Gastrocnemius medialis (tissue), 4 donors: Measurements from ENCODE around the gene AFAP1L1. TPM values are rescaled to one million over a fixed set of nuclear protein-coding genes. Genes with fewer than 3 reads are reported as not detected.

Source experiments
- ATAC-seq, 2 donors: fragments of 150-250 bp; one replicate each; pipeline ENCODE4 v1.9.1; 2016
- DNase-seq, 2 donors: peaks; one replicate each; pipeline ENCODE4 v3.0.0-alpha.2; 2019
- H3K27ac ChIP-seq, 4 donors: fragments of 200-600 bp; sonication (generic); 1 replicate in 1 of 4; 2 replicates in 3 of 4; pipeline ENCODE4 v1.5.1; 2016 to 2018; ENCODE audit warnings: mild to moderate bottlenecking in 2 of 4, moderate library complexity in 1 of 4
- H3K27me3 ChIP-seq, 3 donors: fragments of 200-600 bp; sonication (generic) in 2 of 3; 1 replicate in 1 of 3; 2 replicates in 2 of 3; pipeline versions ENCODE4 v1.5.1 to v1.6.0; 2016 to 2019; ENCODE audit warnings: mild to moderate bottlenecking in 1 of 3, moderate library complexity in 1 of 3
- H3K36me3 ChIP-seq, 2 donors: fragments of 200-600 bp; sonication (generic) in 1 of 2; one replicate each; pipeline ENCODE4 v1.5.1; 2017 to 2018
- H3K4me1 ChIP-seq, 2 donors: fragments of 200-600 bp; sonication (generic) in 1 of 2; one replicate each; pipeline ENCODE4 v1.5.1; 2016 to 2017; ENCODE audit warnings: mild to moderate bottlenecking in 2 of 2
- H3K4me3 ChIP-seq, 4 donors: fragments of 200-600 bp; sonication (generic) in 3 of 4; 1 replicate in 1 of 4; 2 replicates in 3 of 4; pipeline ENCODE4 v1.5.1; 2016 to 2019; ENCODE audit warnings: mild to moderate bottlenecking in 2 of 4
- H3K9me3 ChIP-seq, 3 donors: fragments of 200-600 bp; sonication (generic) in 2 of 3; 1 replicate in 1 of 3; 2 replicates in 2 of 3; pipeline ENCODE4 v1.5.1; 2016 to 2019
- POLR2A ChIP-seq, 2 donors: fragments of 450-650 bp; IDR thresholded peaks; one replicate each; pipeline ENCODE4 v1.6.1; 2017; ENCODE audit warnings: antibody characterized with exemption in 2 of 2, mild to moderate bottlenecking in 2 of 2, moderate library complexity in 2 of 2
- in situ Hi-C, 4 donors: fragments of 200-750 bp; cut with MboI; loops; one replicate each; pipeline versions ENCODE4 v1.15.0 to v1.8.0; 2017; ENCODE audit warnings: low sequenced_read_pairs in 4 of 4
- intact Hi-C: fragments of 100-400 bp; cut with DNase I; formaldehyde crosslinking; loops from one replicate; pipeline ENCODE4 v1.15.1; 2023; ENCODE audit warnings: low total_unique reads
- total RNA-seq, 4 donors: library from RNA; depleted of rRNA; stranded (reverse); fragments of >200 nt; gene quantifications; one replicate each; pipeline versions ENCODE4 v1.1.0 to v1.2.3, GENCODE V29; 2016
- TF ChIP-seq, protein P1 (sequence below), 5 experiments: fragments of 450-650 bp in 3 of 5; fragments of 200-600 bp in 2 of 5; sonication (generic) in 2 of 5; IDR thresholded peaks in 4 of 5; conservative IDR thresholded peaks in 1 of 5; 1 replicate in 4 of 5; 2 replicates in 1 of 5; pipeline ENCODE4 v1.5.1; 2016 to 2019; ENCODE audit warnings: antibody characterized with exemption in 5 of 5, mild to moderate bottlenecking in 3 of 5, moderate library complexity in 3 of 5

The AFAP1L1 gene
- total RNA-seq, 4 donors from 2014 or later: 28.6 to 39.9 (median 32.9) TPM

GRCh38 chr5:149303210-149303609, 31.6 kb downstream of the AFAP1L1 start:
- ATAC-seq (no peak), DNase-seq (no peak)
- intact Hi-C loops (no loop called here), in situ Hi-C loops (no loop called here)
- Histone ChIP-seq H3K27ac (peak overlapping the region in 1 of 4 donors; percentile 55), H3K4me3 (no peak overlapping the region), H3K36me3 (peaks cover 0 to 49% of the 10 kb centered on the region in 2 donors), H3K27me3 (no peaks in the 10 kb centered on the region), H3K4me1 (peaks cover 8 to 25% of the 10 kb centered on the region in 2 donors), H3K9me3 (no peaks in the 10 kb centered on the region)
- TF ChIP-seq, protein P1, sequence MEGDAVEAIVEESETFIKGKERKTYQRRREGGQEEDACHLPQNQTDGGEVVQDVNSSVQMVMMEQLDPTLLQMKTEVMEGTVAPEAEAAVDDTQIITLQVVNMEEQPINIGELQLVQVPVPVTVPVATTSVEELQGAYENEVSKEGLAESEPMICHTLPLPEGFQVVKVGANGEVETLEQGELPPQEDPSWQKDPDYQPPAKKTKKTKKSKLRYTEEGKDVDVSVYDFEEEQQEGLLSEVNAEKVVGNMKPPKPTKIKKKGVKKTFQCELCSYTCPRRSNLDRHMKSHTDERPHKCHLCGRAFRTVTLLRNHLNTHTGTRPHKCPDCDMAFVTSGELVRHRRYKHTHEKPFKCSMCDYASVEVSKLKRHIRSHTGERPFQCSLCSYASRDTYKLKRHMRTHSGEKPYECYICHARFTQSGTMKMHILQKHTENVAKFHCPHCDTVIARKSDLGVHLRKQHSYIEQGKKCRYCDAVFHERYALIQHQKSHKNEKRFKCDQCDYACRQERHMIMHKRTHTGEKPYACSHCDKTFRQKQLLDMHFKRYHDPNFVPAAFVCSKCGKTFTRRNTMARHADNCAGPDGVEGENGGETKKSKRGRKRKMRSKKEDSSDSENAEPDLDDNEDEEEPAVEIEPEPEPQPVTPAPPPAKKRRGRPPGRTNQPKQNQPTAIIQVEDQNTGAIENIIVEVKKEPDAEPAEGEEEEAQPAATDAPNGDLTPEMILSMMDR (IDR thresholded peaks at IDR 0.05 in 4 of 5, conservative IDR thresholded peaks at IDR 0.05 in 1 of 5): no peak

DNA sequence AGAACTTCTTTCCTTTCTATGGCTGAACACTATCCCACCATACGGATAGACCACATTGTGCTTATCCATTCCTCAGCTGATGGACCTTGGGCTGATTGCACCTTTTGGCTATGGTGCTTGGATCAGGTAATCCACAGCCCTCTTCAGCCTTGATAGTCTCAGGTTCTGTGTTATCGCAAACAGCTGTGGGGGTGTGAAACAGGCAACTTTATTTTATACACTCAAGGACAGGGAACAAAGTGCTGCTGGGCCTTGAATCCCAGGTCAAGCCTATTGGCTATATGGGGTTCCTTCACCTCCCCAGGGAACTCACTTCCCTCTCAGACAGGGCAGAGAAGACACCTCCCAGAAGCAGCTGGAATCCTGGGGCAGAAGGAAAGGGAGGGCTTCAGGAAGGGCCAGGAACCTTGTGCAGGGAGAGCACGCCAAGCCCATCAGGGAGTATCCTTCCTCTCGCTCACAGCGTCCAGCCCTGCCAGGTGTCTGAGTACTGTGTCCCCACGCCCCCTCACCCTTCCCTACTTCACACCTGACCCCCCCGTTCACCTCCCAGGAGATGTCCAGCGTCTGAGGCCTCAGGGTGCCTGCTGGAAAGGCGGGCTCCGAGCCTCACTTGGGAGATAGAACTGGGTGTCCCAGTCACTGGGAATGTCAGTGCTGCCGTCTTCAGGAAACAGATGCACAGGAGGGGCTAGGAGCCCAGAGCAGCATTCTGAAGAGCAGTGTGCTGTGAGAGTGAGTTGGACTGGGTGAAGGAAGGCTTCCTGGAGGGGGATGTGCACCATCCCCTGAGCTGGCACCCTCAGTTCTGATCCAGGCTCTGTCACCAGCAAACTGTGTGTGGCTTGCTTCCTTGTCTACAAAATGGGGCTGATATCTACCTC, 32.8 kb downstream of the AFAP1L1 start:
- intact Hi-C loops (no loop called here), in situ Hi-C loops (no loop called here)
- no peak for DNase-seq
- Histone ChIP-seq H3K27me3 (no peaks in the 10 kb centered on the region), H3K4me1 (peaks cover 5 to 16% of the 10 kb centered on the region in 2 donors), H3K27ac (peak overlapping the region in 3 of 4 donors; percentile 42 to 55 (median 51)), H3K9me3 (no peaks in the 10 kb centered on the region), H3K4me3 (no peak overlapping the region), H3K36me3 (peaks cover 0 to 56% of the 10 kb centered on the region in 2 donors)
- no peak for TF ChIP-seq POLR2A (IDR thresholded peaks at IDR 0.05)
- TF ChIP-seq, protein P1 (IDR thresholded peaks at IDR 0.05 in 4 of 5, conservative IDR thresholded peaks at IDR 0.05 in 1 of 5): no peak
- no peak for ATAC-seq

DNA sequence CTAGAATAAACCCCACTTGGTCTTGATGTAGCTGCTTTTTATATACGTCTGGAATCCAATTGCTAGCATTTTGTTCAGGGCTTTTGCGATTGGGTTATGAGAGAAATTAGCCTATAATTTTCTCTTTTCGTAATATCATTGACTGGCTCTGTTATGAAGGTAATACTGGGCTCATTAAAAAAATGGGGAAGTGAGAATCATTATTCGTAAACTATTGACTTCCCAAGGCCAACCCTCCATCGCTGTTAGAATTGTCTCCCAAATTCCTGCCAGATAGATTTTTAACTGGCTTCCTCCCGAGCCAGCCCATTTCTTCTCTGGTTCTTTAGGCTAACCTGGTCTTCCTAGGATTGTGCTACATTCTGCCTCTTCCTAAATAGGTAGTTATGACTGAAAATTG, 37.7 kb downstream of the AFAP1L1 start:
- DNase-seq (no peak), ATAC-seq (no peak)
- Histone ChIP-seq H3K36me3 (peaks cover 0 to 50% of the 10 kb centered on the region in 2 donors), H3K4me3 (no peak overlapping the region), H3K9me3 (no peaks in the 10 kb centered on the region), H3K27me3 (no peaks in the 10 kb centered on the region), H3K4me1 (peaks cover 14 to 18% of the 10 kb centered on the region in 2 donors), H3K27ac (peak overlapping the region in 1 of 4 donors; percentile 29)
- in situ Hi-C loops: no loop called here
- intact Hi-C loops: no loop called here
- TF ChIP-seq, protein P1 (IDR thresholded peaks at IDR 0.05 in 4 of 5, conservative IDR thresholded peaks at IDR 0.05 in 1 of 5): no peak
- no peak for TF ChIP-seq POLR2A (IDR thresholded peaks at IDR 0.05)

DNA sequence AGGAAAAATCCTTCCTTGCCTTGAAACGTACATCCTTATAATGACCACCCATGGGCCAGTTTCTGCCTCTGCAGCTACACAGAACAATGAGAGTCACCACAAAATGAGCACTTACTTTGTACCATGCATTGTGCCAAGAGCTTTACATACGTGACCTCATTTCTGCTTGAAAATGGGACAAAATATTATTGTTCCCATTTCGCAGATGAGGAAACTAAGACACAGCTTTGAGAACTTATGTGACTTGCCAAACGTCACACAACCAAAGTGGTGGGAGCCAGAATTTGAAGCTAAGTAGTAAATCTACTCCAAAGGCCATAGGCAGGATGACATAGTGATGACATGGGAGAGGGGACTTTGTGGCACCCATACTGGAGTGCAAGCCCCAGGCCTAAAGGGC, 38.8 kb downstream of the AFAP1L1 start:
- in situ Hi-C loops (no loop called here), intact Hi-C loops (loop anchor here (5.0 kb wide), 1 partner anchor 43 kb away; no protein-coding TSS in a partner anchor)
- no peak for ATAC-seq
- no peak for DNase-seq
- TF ChIP-seq, protein P1 (IDR thresholded peaks at IDR 0.05 in 4 of 5, conservative IDR thresholded peaks at IDR 0.05 in 1 of 5): no peak
- no peak for TF ChIP-seq POLR2A (IDR thresholded peaks at IDR 0.05)
- Histone ChIP-seq H3K27ac (peak overlapping the region in 2 of 4 donors; percentile 37 to 42), H3K9me3 (no peaks in the 10 kb centered on the region), H3K27me3 (no peaks in the 10 kb centered on the region), H3K4me1 (peaks cover 18 to 27% of the 10 kb centered on the region in 2 donors), H3K4me3 (no peak overlapping the region), H3K36me3 (peaks cover 0 to 39% of the 10 kb centered on the region in 2 donors)
